Measurements from ENCODE around the gene SCRG1. TPM values are rescaled to one million over a fixed set of nuclear protein-coding genes. Genes with fewer than 3 reads are reported as not detected.

Gene SCRG1
- total RNA-seq, 1 donor from 2014 or later, result not detected

- intact Hi-C loops (cut with micrococcal nuclease), result no loop called here
Observed at GRCh38 chr4:173413036-173413435, 14.1 kb upstream of the SCRG1 start.

DNA sequence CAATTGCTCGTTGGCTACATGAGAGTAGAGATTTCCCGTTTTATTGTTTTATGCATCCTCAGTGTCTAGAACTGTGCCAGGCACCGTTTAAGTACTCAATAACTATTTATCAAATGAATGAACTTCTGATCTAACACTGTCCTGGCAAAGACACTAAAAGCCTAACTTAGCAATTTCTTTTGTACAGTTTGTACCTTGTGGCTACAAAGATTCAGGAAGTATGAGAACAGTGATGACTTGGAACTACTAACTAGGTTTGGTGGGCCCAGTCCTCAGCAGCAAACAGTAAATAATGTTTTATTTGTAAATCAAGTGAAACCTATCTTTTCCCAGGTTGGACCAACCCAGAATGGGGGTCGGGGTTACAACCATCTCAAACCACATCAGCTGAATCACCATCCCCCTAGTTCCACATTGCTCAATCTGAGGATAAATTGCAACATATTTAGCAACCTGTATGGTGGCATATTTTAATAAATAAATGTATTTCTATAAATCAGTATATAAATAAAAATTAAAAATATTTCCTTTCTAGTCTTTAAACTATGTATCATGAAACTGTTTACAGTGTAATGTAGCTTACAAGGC, 12.3 kb upstream of the SCRG1 start:
- intact Hi-C loops (cut with micrococcal nuclease), result no loop called here

GRCh38 chr4:173410079-173410478, 11.2 kb upstream of the SCRG1 start:
- intact Hi-C loops (cut with micrococcal nuclease), result no loop called here

- intact Hi-C loops (cut with micrococcal nuclease), result no loop called here
Observed at GRCh38 chr4:173405840-173406606, 7.1 kb upstream of the SCRG1 start.

DNA sequence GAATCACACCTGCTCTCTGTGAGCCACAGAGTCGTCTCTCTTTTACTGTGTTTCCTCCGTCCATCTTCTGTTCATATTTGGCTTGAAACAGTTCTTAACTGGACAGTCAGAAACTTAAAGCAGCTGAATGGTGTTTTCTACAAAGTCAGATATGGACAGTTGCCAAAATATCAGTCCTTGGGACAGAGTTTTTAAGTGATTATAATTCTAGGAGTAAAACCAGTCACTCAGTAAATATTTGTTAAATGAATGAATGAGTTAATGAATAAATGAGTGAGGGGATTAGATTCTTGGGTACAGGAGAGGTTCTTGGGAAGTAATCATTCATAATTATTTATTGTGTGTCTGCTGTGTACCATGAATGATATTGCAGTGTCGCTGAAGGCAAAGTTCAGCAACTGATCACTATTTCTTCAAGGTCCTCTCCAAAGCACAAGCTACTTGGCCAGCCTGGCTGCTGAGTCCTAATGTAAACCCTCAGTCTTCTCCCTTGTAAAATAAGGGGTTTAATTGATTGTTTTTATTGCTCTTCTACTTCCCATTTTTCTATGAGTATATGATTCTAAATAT, 5.5 kb upstream of the SCRG1 start:
- intact Hi-C loops (cut with micrococcal nuclease), result no loop called here

DNA sequence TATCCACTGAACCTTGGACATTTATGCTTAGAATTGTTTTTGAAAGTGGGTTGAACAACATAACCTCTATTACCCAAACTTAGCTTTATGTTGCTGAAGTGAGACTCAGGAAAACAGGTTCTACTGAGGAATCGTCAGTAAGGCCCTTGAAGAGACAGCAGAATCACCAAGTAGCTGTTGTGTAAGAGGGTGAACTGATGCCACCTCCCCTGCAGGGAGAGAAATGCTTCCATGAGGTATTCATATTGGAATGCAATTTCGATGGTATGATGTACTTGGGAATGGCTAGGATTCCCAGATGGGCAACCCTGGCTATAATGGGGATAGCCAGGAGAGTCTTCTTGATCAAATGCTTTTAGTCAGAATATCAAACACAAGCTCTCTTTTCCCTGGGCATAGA, 4.1 kb upstream of the SCRG1 start:
- intact Hi-C loops (cut with micrococcal nuclease), result no loop called here

- intact Hi-C loops (cut with micrococcal nuclease), result no loop called here
Observed at GRCh38 chr4:173401063-173401462, 2.1 kb upstream of the SCRG1 start.

- intact Hi-C loops (cut with micrococcal nuclease), result no loop called here
Observed at GRCh38 chr4:173398220-173398619, 696 bp downstream of the SCRG1 start.

DNA sequence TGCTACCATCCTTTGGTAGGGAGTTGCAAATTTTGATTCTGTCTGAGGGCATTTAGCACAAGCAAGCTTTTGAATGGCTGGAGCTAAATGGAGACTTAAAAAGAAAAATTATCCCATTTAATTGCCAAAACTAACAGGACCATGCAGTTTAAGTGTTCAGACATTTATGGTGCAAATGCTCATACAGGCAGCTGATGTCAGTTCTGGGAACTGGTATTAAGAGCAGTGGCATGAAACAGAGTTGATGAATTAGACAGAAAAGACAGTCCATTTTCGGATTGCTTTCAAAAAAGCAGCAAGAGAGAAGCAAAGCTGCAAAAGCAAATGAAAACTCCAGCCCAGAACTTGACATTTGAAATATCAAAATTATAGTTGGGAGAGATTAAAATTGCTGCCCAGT, 1.3 kb downstream of the SCRG1 start:
- intact Hi-C loops (cut with micrococcal nuclease), result no loop called here

DNA sequence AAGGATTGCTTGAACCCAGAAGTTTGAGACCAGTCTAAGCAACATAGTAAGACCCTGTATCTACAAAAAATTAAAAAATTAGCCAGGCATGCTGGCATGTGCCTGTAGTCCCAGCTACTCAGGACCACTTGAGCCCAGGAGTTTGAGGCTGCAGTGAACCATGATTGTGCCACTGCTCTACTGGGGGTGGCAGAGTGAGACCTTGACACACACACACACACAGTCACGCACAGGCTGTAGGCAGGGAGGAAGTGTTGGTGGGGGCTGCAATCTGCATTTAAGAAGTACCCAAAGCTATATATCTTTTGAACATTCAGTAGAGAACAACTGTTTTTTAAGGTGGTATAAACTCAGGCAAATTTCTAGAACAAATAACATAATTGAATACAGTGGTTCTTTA, 7.2 kb downstream of the SCRG1 start:
- intact Hi-C loops (cut with micrococcal nuclease), result no loop called here

DNA sequence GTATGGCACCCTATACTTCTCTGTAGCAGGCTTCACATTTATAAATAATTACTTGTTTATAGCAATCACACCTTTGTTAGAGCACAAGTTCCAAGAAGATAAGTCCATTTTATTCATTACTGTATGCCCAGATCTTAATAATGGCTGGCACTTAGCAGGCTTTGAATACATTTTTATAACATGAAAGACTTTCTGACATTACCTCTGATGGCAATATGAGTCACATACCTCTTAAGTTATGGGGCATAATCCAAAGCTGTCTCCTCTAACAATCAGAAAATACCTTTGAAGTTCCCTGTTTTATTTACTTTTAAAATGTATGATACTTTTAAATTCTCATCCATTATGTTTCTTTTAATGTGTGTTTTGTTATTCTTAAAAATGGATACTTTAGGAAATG, 12.2 kb downstream of the SCRG1 start:
- intact Hi-C loops (cut with micrococcal nuclease), result no loop called here

GRCh38 chr4:173382349-173382748, 16.6 kb downstream of the SCRG1 start:
- intact Hi-C loops (cut with micrococcal nuclease), result no loop called here

- intact Hi-C loops (cut with micrococcal nuclease), result no loop called here
Observed at GRCh38 chr4:173381610-173382009, 17.3 kb downstream of the SCRG1 start.

GRCh38 chr4:173380987-173381386, 17.9 kb downstream of the SCRG1 start:
- intact Hi-C loops (cut with micrococcal nuclease), result no loop called here

GRCh38 chr4:173379929-173380328, 19.0 kb downstream of the SCRG1 start:
- intact Hi-C loops (cut with micrococcal nuclease), result no loop called here

GRCh38 chr4:173374588-173374987, 24.3 kb downstream of the SCRG1 start:
- intact Hi-C loops (cut with micrococcal nuclease), result no loop called here

DNA sequence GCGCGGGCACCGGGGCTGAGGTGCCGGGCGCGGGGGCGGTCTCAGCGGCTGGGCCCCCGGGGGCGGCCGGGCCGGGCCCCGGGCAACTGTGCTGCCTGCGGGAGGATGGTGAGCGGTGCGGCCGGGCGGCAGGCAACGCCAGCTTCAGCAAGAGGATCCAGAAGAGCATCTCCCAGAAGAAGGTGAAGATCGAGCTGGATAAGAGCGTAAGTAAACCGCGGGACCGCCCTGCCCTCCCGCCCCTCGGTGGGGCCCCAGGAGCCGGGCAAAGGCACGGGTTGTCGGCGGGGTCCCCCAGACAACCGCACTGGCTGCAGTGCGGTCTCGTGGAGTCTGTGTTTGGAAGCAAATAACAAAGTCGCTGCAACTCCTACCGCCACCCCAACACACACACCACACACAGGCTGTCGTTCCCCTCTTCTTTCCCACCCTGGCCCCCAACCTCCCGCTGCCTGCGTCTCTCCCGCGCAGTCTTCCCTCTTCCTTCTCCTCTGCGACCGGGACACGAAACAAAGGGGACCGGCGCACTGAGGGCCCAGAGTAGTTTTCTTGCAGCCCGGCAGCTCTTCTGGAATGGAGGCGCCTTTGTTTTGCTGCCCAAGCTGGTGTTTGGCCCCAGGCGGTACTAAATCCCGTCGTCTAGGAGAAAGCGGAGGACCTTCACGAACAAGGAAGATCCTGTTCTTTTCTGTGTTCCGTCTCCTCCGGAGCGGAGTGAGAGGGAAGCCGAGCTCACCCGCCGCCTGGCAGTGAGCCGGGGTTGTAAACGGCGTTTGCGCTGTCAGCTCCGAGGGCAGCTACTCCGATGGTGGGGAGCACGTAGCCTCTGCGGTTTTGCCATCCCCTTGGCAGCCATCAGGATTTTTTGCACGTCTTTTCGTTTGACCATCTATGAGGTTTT, 27.4 kb downstream of the SCRG1 start:
- intact Hi-C loops (cut with micrococcal nuclease), result loop anchor here (2.0 kb wide), 2 partner anchors 45 to 359 kb away; no protein-coding TSS in a partner anchor

DNA sequence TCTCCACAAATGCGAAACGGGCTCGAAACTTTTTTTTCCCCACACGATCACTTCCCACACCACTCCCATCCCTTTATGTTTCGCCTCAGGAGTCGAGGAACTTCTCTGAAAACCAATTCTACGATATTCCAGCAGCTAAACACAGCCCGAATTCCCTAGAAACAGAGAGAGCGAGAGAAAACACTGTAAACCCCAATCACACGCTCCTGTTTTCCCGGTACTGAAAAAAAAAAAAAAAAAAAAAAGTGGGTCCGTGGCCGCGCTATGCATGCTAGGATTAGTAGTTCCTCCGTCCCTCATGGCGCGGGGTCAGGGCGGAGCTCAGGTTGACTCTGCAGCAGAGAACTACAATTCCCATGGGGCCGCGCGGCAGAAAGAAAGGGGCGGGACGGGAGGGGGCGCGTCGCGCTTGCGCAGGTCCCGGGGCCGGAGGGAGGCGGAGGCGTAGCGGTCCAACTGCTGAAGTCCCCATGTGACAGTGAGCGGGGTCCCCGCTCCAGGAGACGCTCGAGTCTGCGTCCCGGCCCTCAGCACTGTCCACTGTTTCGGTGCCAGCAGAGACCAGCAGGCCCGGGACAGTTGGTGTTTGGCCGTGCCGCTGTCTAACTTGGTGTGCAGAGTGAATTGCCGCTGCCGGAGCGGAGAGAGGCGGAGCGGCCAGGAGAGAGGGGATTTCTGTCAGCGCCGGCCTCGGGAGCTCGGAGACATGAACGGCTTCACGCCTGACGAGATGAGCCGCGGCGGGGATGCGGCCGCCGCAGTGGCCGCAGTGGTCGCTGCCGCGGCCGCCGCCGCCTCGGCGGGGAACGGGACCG, 28.2 kb downstream of the SCRG1 start, which contains the start of gene SAP30:
Gene SAP30 (plus strand): TSS at position 478 of the 815 bp plus-strand sequence. CDS start 229 bp downstream, at position 707.
- intact Hi-C loops (cut with micrococcal nuclease), result loop anchor here (1.0 to 2.0 kb wide), 4 partner anchors 36 to 913 kb away; partner anchors contain the start of genes CEP44, FBXO8, GALNT7 and HMGB2

DNA sequence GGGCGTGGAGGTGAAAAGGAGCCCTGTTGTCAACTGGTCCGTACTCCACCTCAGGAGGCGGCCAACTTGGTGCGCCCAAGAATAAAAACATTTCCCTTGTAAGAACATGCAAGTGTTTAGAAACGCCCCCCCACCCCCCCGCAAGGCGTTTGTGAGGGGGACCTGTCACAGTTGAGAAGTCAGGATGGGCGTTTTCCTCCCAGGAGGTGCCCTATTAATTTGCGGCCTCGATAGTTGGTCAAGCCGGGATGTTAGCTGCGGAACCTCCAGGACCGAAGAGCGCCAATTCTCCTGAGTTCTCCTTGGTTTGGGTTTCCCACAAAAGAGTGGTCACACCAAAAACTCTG, 28.8 kb downstream of the SCRG1 start:
- intact Hi-C loops (cut with micrococcal nuclease), result loop anchor here (1.0 to 2.0 kb wide), 4 partner anchors 36 to 913 kb away; partner anchors contain the start of genes CEP44, FBXO8, GALNT7 and HMGB2

GRCh38 chr4:173367946-173368345, 31.0 kb downstream of the SCRG1 start:
- intact Hi-C loops (cut with micrococcal nuclease), result loop anchor here (5.0 kb wide), 1 partner anchor 1154 kb away; the partner anchor contains the start of gene HPGD

All from T-helper 1 cell treated with Interleukin-12 subunit alpha and Interleukin-12 subunit beta and Interleukin-4 antibody, amounts not matched to agents 30 ng/mL and 1 ng/mL, for 36 hours (primary cell).